DND-41 (cell line): Measurements from ENCODE around the gene GTSE1.

Source experiments
- ATAC-seq: fragments of 200-7000 bp; cut with Tn5 transposase; 3 replicates; pipeline ENCODE4 v1.9.1; 2021; ENCODE audit warnings: low read depth; ENCODE audit not compliant: insufficient read depth
- DNase-seq: peaks from one replicate; pipeline ENCODE4 v3.0.0-alpha.2; 2020
- H2AFZ ChIP-seq: 2 replicates; pipeline ENCODE4 v1.6.0; 2012; ENCODE audit warnings: low read depth, low read length
- H3K27ac ChIP-seq: 2 replicates; pipeline ENCODE4 v1.5.1; 2012; ENCODE audit warnings: low read length, inconsistent platforms
- H3K27me3 ChIP-seq: fragments of 200-600 bp; sonication (generic); 2 replicates; pipeline ENCODE4 v1.6.0; 2012; ENCODE audit warnings: low read length, mild to moderate bottlenecking, inconsistent platforms; ENCODE audit not compliant: insufficient read depth, poor library complexity
- H3K36me3 ChIP-seq: 2 replicates; pipeline ENCODE4 v1.5.1; 2012; ENCODE audit warnings: low read length, inconsistent platforms; ENCODE audit not compliant: insufficient read depth
- H3K4me1 ChIP-seq: 2 replicates; pipeline ENCODE4 v1.5.1; 2012; ENCODE audit warnings: mild to moderate bottlenecking, low read length; ENCODE audit not compliant: insufficient read depth
- H3K4me2 ChIP-seq: 2 replicates; pipeline ENCODE4 v1.6.0; 2012; ENCODE audit warnings: mild to moderate bottlenecking, moderate library complexity, low read length, inconsistent platforms; ENCODE audit not compliant: insufficient read depth
- H3K4me3 ChIP-seq, 2 experiments: fragments of 200-600 bp in 1 of 2; shearing (Covaris generic) in 1 of 2; 2 replicates each; pipeline ENCODE4 v1.5.1; 2012 to 2016; ENCODE audit warnings: inconsistent platforms in 2 of 2, low read length in 2 of 2, mild to moderate bottlenecking in 2 of 2, low read depth in 1 of 2, moderate library complexity in 1 of 2
- H3K79me2 ChIP-seq: 2 replicates; pipeline ENCODE4 v1.6.0; 2012; ENCODE audit warnings: low read length, inconsistent platforms; ENCODE audit not compliant: insufficient read depth
- H3K9ac ChIP-seq: 2 replicates; pipeline ENCODE4 v1.6.0; 2012; ENCODE audit warnings: low read depth, mild to moderate bottlenecking, inconsistent platforms, low read length, moderate library complexity
- H3K9me3 ChIP-seq: 2 replicates; pipeline ENCODE4 v1.5.1; 2012; ENCODE audit warnings: low read length, moderate library complexity, mild to moderate bottlenecking, inconsistent platforms; ENCODE audit not compliant: insufficient read depth, severe bottlenecking
- H4K20me1 ChIP-seq: 2 replicates; pipeline ENCODE4 v1.6.0; 2012; ENCODE audit warnings: low read length; ENCODE audit not compliant: insufficient read depth
- EZH2 ChIP-seq: IDR thresholded peaks from 3 replicates; pipeline ENCODE4 v1.6.1; 2012; ENCODE audit warnings: borderline replicate concordance, low read depth, mild to moderate bottlenecking, moderate library complexity, low read length, inconsistent platforms; ENCODE audit not compliant: severe bottlenecking
- TF ChIP-seq, protein P1 (sequence below): IDR thresholded peaks from 2 replicates; pipeline ENCODE4 v1.5.1; 2012; ENCODE audit warnings: borderline replicate concordance, low read length, moderate library complexity, mild to moderate bottlenecking; ENCODE audit not compliant: poor library complexity, severe bottlenecking; ENCODE audit errors: extremely low read depth

GTSE1 gene

DNA sequence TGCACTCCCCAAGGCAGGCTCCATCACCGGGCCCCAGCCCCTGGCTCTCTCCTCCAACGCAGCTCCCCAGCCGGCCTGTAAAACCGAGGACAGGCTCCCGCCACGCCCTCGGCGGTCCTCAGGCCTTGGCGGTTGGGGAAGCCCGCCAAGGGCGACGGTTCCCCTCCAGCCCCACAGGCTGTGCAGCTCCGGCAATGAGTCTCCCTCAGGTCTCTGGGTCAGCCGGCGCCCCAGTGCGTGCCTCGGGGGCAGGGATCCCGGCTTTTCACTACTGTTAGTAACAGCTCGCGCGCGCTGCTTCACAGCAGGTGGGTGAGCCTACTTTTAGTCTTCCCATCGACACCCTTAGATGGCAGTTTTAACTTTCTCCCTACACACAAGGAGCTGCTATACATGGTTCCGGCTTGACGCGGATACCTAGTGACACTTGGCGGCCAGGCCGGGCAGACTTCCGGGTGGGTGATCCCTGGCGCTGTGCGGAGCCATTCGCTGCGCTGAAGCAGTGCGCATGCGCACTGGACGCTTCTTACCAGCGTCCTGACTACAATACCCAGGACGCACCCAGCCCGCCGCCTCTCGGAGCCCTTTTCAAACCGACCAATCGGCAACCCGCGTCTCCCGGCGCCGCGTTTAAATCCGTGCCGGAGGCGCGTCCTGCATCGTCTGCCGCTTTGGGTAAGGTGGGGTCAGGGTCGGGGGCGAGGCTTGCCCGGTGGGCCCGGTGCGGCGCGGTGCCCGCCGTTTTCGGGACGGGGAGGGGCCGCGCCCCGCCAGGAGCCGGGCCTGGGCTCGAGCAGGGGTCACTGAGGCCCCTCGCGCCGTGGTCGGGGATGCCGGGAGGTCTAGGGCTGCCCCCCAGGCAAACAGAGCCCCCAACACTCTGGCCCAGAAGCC lies at the start of gene GTSE1:
Gene GTSE1 (plus strand): TSS at position 614 of the 894 bp plus-strand sequence. CDS start 531 bp downstream, outside the sequence.
- peak; percentile 91 for ATAC-seq
- peak; percentile 99 for DNase-seq
- TF ChIP-seq, protein P1, sequence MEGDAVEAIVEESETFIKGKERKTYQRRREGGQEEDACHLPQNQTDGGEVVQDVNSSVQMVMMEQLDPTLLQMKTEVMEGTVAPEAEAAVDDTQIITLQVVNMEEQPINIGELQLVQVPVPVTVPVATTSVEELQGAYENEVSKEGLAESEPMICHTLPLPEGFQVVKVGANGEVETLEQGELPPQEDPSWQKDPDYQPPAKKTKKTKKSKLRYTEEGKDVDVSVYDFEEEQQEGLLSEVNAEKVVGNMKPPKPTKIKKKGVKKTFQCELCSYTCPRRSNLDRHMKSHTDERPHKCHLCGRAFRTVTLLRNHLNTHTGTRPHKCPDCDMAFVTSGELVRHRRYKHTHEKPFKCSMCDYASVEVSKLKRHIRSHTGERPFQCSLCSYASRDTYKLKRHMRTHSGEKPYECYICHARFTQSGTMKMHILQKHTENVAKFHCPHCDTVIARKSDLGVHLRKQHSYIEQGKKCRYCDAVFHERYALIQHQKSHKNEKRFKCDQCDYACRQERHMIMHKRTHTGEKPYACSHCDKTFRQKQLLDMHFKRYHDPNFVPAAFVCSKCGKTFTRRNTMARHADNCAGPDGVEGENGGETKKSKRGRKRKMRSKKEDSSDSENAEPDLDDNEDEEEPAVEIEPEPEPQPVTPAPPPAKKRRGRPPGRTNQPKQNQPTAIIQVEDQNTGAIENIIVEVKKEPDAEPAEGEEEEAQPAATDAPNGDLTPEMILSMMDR = peak; percentile 68
- no peak for TF ChIP-seq EZH2
- Histone ChIP-seq H3K4me2 (peak within 1 kb of the TSS; percentile 90), H3K9me3 (no peaks in the 10 kb centered on the region), H2AFZ (peak within 1 kb of the TSS; percentile 84), H3K27me3 (no peaks in the 10 kb centered on the region), H4K20me1 (peaks cover 21% of the 10 kb centered on the region), H3K4me1 (peaks cover 53% of the 10 kb centered on the region), H3K79me2 (peaks cover 58% of the 10 kb centered on the region), H3K4me3 (peak within 1 kb of the TSS; percentile 93), H3K36me3 (peaks cover 55% of the 10 kb centered on the region), H3K9ac (peak within 1 kb of the TSS; percentile 93), H3K27ac (peak within 1 kb of the TSS; percentile 95)

- no peaks in the 10 kb centered on the region for H3K9me3 ChIP-seq
- no peak for TF ChIP-seq EZH2
- TF ChIP-seq, protein P1 = no peak
- H4K20me1 ChIP-seq = no peaks in the 10 kb centered on the region
- H2AFZ ChIP-seq = no peak overlapping the region
- no peak overlapping the region for H3K4me3 ChIP-seq
- DNase-seq (no peak), ATAC-seq (no peak)
- H3K27me3 ChIP-seq = no peaks in the 10 kb centered on the region
- peaks cover 50% of the 10 kb centered on the region for H3K79me2 ChIP-seq
- H3K4me1 ChIP-seq = peaks cover 69% of the 10 kb centered on the region
- peak overlapping the region; percentile 13; the same call in 1 of the 2 replicates for H3K9ac ChIP-seq
- peak overlapping the region; percentile 63 for H3K27ac ChIP-seq
- H3K36me3 ChIP-seq = peaks cover 28% of the 10 kb centered on the region
- peak overlapping the region; percentile 82; the same call in 1 of the 2 replicates for H3K4me2 ChIP-seq
These were observed 49.2 kb upstream of the GTSE1 start for GRCh38 chr22:46247443-46247975.

DNA sequence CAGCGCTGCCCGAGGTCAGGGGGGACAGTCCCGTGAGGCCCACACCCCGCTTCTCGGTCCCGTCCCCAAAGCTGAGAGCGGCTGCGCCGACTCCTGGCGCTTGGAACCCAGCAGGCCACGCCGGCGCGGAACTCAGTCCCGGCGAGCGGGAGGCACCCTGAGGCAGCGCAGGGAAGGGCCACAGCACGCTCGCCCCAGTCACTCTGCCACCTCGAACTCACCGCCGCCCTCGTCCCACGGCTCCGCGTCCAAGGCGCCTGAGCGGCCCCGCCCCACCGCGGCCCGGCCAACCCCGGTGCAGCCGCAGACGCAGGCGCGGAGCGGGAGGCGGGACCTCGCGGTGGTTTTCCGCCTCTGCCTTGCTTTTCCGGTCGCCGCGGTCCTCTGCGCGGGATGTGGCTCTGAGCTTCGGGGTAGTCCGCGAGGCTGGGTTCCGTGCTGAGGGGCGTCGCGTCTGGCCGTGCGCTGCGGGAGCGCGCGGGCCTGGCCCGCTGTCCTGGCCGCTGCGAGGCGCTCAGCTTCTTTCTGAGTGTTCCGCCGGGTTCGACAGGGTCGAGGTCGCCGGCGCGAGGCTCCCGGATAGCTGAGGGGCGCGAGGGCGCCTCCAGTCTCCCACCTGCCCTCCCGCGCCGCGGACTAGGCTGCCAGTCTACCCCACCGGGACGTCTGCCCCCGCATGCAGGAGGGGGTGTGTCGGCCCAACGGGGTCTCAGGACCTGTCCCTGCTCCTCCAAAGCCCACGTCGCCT lies 46.5 kb upstream of the GTSE1 start, which contains the start of gene CDPF1:
Gene CDPF1 (minus strand): TSS at position 259 of the 748 bp plus-strand sequence. CDS start 2,009 bp downstream, outside the sequence.
- H3K4me3 ChIP-seq = peak within 1 kb of the TSS; percentile 60 to 77
- H2AFZ ChIP-seq = peak within 1 kb of the TSS; percentile 77
- DNase-seq (peak; percentile 95), ATAC-seq (peak; percentile 81)
- peak within 1 kb of the TSS; percentile 93 for H3K9ac ChIP-seq
- H4K20me1 ChIP-seq = no peaks in the 10 kb centered on the region
- peak within 1 kb of the TSS; percentile 82 for H3K4me2 ChIP-seq
- peaks cover 62% of the 10 kb centered on the region for H3K79me2 ChIP-seq
- H3K27ac ChIP-seq = peak within 1 kb of the TSS; percentile 99
- TF ChIP-seq EZH2 = no peak
- TF ChIP-seq, protein P1 = peak; percentile 20
- H3K4me1 ChIP-seq = peaks cover 80% of the 10 kb centered on the region
- H3K27me3 ChIP-seq = no peaks in the 10 kb centered on the region
- H3K36me3 ChIP-seq = peaks cover 5% of the 10 kb centered on the region
- H3K9me3 ChIP-seq = no peaks in the 10 kb centered on the region
